ENCODE results near the gene POLR2J.

The POLR2J gene

DNA sequence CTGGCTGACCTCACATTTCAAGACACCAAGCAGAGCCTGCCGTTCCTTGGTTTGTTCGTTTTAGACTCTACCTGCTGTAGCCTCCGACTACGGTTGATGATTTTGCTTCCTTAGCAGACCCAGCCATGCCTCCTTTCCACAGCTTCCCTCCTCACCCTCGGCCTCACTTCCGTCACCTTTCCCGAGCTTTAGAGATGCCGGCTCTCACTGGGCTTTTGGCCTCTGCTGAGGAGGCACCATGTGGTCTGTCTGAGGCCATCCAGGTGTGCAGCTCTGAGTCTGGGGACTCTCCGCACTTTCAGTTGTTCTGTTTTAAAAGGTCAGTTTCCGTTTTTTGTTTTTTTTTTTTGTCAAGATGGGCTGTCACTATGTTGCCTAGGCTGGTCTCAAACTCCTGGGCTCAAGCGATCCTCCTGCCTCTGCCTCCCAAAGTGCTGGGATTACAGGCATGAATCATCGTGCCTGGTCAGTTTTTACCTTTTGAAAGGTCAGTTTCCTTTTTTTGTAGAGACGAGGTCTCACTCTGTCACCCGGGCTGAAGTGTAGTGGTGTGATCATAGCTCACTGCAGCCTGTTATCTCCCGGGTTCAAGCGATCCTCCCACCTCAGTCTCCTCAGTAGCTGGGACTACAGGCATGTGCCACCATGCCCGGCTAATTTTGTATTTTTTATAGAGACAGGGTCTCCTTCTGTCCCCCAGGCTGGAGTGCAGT lies 33.6 kb downstream of the POLR2J start:
- H3K27ac ChIP-seq, result no peak overlapping the region
- DNase-seq (ENCODE audit: low spot score), result no peak
- H3K4me3 ChIP-seq, result no peak overlapping the region
- TF ChIP-seq, protein P1, sequence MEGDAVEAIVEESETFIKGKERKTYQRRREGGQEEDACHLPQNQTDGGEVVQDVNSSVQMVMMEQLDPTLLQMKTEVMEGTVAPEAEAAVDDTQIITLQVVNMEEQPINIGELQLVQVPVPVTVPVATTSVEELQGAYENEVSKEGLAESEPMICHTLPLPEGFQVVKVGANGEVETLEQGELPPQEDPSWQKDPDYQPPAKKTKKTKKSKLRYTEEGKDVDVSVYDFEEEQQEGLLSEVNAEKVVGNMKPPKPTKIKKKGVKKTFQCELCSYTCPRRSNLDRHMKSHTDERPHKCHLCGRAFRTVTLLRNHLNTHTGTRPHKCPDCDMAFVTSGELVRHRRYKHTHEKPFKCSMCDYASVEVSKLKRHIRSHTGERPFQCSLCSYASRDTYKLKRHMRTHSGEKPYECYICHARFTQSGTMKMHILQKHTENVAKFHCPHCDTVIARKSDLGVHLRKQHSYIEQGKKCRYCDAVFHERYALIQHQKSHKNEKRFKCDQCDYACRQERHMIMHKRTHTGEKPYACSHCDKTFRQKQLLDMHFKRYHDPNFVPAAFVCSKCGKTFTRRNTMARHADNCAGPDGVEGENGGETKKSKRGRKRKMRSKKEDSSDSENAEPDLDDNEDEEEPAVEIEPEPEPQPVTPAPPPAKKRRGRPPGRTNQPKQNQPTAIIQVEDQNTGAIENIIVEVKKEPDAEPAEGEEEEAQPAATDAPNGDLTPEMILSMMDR (IDR thresholded peaks at IDR 0.05), result no peak

- peak overlapping the region in 1 of 2 donors; percentile 17 for H3K27ac ChIP-seq
- no peak overlapping the region for H3K4me3 ChIP-seq
- TF ChIP-seq, protein P1 (IDR thresholded peaks at IDR 0.05), result no peak
- DNase-seq (ENCODE audit: low spot score), result no peak
These were observed 38.5 kb downstream of the POLR2J start for GRCh38 chr7:102439963-102440795.

GRCh38 chr7:102436118-102436517 lies 42.6 kb downstream of the POLR2J start:
- Histone ChIP-seq H3K27ac (no peak overlapping the region), H3K4me3 (no peak overlapping the region)
- TF ChIP-seq, protein P1 (IDR thresholded peaks at IDR 0.05), result no peak
- DNase-seq (ENCODE audit: low spot score), result no peak

DNA sequence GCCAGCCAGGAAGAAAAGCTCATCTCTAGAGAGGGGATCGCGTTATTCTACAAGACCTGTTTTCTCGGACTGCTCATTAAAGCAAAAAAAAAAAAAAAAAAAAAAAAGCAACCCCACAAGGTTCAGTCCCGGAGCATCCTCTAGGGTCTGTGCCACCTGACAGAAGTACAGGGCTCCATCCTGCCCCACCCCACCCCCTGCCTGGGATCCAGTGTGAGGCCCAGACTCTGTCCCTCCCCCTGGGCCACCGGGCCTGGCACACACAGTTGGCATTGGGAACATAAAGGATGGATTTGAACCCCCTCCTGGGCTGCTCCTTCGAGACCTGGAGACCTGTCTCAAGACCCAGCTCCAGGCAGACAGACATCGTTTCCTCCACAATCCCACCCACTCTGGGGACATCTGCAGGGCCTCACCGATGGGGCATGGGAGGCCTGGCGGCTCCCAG lies 44.7 kb downstream of the POLR2J start:
- TF ChIP-seq, protein P1 (IDR thresholded peaks at IDR 0.05), result no peak
- DNase-seq (ENCODE audit: low spot score), result no peak
- peak overlapping the region; percentile 99 for H3K4me3 ChIP-seq
- H3K27ac ChIP-seq, result peak overlapping the region in 1 of 2 donors; percentile 87

DNA sequence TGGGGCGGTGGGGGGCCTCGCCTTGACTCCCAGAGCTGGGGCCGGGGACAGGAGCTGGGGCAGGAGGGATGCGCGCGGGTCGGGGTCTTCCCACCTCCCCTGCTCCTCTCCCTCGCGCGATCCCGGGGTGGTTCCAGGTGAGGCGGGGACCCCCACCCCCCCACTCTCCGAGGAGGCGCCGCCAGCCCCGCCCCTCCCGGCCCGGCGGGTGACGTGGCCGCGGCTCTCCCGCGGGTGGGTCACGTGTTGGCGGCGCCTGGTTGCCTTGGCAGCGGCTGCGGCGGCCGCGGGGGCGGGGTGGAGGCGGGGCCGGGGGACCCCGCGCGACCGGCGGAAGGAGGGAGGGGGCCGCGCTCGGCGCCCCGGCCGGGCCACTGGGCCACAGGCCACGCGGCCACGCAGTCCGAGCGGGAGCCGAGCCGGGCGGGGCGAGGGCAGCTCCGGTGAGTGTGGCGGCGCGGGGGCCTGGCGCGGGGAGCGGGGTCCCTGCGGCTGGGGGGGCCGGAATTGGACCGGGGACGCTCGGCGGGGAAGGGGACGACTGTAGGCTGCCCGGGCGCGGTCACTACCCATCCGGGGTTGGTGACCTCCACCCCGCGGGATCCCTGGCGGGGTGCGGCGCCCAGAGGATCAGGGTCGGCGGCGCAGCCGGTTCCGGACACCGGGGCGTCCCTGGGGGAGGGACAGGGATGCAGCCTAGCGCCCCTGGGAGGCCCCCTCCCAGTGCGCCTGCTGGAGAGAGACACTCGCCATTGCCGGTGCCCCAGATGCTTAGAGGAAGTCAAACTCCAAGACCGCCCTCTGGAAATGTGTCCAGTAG lies 45.3 kb downstream of the POLR2J start, which contains the start of gene ORAI2:
ORAI2 (plus strand) TSS at position 357 of the 820 bp plus-strand sequence. CDS start 5,382 bp downstream, outside the sequence.
- TF ChIP-seq, protein P1 (IDR thresholded peaks at IDR 0.05), result no peak

GRCh38 chr7:102432442-102433218 lies 46.1 kb downstream of the POLR2J start:
- no peak for DNase-seq (ENCODE audit: low spot score)
- Histone ChIP-seq H3K27ac (peak overlapping the region; percentile 38 to 87), H3K4me3 (peak overlapping the region; percentile 99)
- TF ChIP-seq, protein P1 (IDR thresholded peaks at IDR 0.05), result no peak

More for the DNA sequence above, 45.3 kb downstream of the POLR2J start, which contains the start of gene ORAI2:
- H3K4me3 ChIP-seq, result peak within 1 kb of the TSS; percentile 99
- peak within 1 kb of the TSS; percentile 62 to 87 for H3K27ac ChIP-seq
- peak; percentile 79 for DNase-seq (ENCODE audit: low spot score)

Data from coronary artery (tissue), 2 donors.